ENCODE data around the gene KRT79. TPM values are rescaled to one million over a fixed set of nuclear protein-coding genes. Genes with fewer than 3 reads are reported as not detected.
A peak's percentile ranks its signal among the peaks of the same experiment; 100 is the strongest.

Gene KRT79
- total RNA-seq, 6 donors from 2014 or later: 0.30 to 8.9 (median 1.3) TPM; not detected in 2

DNA sequence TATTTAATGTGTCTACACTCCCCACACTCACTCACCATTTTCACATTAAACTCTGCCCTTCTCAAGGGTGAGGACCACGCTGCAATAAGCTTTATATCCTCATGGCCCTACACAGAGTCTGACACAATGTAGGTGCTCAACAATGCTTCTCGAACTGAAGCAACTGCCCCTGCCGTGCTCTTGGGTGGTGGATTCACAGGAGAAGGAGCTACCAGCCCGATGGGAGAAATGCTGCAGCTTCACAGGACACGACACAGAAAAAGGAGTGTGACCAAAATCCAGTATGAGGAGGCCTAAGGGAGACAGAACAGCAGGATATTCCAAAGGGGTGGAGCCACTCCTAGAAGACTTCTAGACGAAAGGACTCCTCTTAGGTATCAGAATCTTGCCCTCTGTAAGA, 31.7 kb downstream of the KRT79 start:
- H3K4me1 ChIP-seq: peaks cover 6 to 21% (median 16%) of the 10 kb centered on the region in 4 donors
- ATAC-seq (ENCODE audit: low FRiP score in 2 of 2) (no peak), DNase-seq (no peak)
- 72 to 87% methylated on average over 6 of the region's 6 CpGs for WGBS, 2 donors
- TF ChIP-seq POLR2A (IDR thresholded peaks at IDR 0.05) (no peak), EP300 (IDR thresholded peaks at IDR 0.05) (no peak), POLR2AphosphoS5 (IDR thresholded peaks at IDR 0.05) (no peak)
- TF ChIP-seq, protein P1, sequence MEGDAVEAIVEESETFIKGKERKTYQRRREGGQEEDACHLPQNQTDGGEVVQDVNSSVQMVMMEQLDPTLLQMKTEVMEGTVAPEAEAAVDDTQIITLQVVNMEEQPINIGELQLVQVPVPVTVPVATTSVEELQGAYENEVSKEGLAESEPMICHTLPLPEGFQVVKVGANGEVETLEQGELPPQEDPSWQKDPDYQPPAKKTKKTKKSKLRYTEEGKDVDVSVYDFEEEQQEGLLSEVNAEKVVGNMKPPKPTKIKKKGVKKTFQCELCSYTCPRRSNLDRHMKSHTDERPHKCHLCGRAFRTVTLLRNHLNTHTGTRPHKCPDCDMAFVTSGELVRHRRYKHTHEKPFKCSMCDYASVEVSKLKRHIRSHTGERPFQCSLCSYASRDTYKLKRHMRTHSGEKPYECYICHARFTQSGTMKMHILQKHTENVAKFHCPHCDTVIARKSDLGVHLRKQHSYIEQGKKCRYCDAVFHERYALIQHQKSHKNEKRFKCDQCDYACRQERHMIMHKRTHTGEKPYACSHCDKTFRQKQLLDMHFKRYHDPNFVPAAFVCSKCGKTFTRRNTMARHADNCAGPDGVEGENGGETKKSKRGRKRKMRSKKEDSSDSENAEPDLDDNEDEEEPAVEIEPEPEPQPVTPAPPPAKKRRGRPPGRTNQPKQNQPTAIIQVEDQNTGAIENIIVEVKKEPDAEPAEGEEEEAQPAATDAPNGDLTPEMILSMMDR (IDR thresholded peaks at IDR 0.05): no peak
- no peaks in the 10 kb centered on the region for H3K27me3 ChIP-seq
- no peaks in the 10 kb centered on the region for H3K9me3 ChIP-seq
- no peaks in the 10 kb centered on the region for H3K36me3 ChIP-seq
- no peak overlapping the region for H3K27ac ChIP-seq
- H3K4me3 ChIP-seq: no peak overlapping the region

GRCh38 chr12:52801773-52802172, 32.3 kb downstream of the KRT79 start:
- Histone ChIP-seq H3K27ac (no peak overlapping the region), H3K27me3 (no peaks in the 10 kb centered on the region), H3K4me3 (no peak overlapping the region), H3K9me3 (no peaks in the 10 kb centered on the region), H3K4me1 (peaks cover 6 to 21% (median 16%) of the 10 kb centered on the region in 4 donors), H3K36me3 (no peaks in the 10 kb centered on the region)
- 59 to 76% methylated on average over 3 of the region's 3 CpGs for WGBS, 2 donors
- TF ChIP-seq POLR2AphosphoS5 (IDR thresholded peaks at IDR 0.05) (no peak), POLR2A (IDR thresholded peaks at IDR 0.05) (no peak), EP300 (IDR thresholded peaks at IDR 0.05) (no peak)
- TF ChIP-seq, protein P1 (IDR thresholded peaks at IDR 0.05): no peak
- DNase-seq (no peak), ATAC-seq (ENCODE audit: low FRiP score in 2 of 2) (no peak)

DNA sequence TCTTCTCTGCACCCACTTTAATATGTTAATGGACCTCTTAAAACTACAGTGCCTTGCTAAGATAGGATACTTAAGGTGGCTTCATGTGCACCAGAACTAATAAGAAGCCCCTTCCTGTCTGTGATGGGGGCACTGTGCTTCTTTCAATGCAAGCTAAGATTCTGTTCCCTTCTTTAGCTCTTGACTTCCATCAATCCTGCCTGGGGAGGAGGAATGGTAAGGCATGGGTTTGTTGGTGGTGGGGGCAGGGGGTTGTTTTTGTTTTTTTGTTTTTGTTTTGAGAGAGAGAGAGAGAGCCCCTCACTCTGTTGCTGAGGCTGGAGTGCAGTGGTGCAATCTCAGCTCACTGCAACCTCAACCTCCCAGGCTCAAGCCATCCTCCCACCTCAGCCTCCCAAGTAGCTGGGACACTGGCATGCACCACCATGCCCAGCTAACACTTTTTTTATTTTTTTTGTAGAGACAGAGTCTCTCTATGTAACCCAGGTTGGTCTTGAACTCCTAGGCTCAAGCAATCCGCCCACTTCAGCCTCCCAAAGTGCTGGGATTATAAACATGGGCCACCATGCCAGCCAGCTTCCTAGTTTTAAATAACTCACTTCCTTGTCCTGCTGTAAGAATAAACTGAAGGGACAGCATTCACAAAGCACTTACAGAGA, 33.7 kb downstream of the KRT79 start:
- Histone ChIP-seq H3K27ac (peak overlapping the region in 2 of 4 donors; percentile 15 to 53), H3K4me1 (peaks cover 6 to 21% (median 16%) of the 10 kb centered on the region in 4 donors), H3K9me3 (no peaks in the 10 kb centered on the region), H3K36me3 (no peaks in the 10 kb centered on the region), H3K27me3 (no peaks in the 10 kb centered on the region), H3K4me3 (no peak overlapping the region)
- no peak for ATAC-seq (ENCODE audit: low FRiP score in 2 of 2)
- 21 to 35% methylated on average over 1 of the region's 1 CpG for WGBS, 2 donors
- DNase-seq: peak in 1 of 2 donors; percentile 32
- TF ChIP-seq POLR2AphosphoS5 (IDR thresholded peaks at IDR 0.05) (no peak), POLR2A (IDR thresholded peaks at IDR 0.05) (no peak)

DNA sequence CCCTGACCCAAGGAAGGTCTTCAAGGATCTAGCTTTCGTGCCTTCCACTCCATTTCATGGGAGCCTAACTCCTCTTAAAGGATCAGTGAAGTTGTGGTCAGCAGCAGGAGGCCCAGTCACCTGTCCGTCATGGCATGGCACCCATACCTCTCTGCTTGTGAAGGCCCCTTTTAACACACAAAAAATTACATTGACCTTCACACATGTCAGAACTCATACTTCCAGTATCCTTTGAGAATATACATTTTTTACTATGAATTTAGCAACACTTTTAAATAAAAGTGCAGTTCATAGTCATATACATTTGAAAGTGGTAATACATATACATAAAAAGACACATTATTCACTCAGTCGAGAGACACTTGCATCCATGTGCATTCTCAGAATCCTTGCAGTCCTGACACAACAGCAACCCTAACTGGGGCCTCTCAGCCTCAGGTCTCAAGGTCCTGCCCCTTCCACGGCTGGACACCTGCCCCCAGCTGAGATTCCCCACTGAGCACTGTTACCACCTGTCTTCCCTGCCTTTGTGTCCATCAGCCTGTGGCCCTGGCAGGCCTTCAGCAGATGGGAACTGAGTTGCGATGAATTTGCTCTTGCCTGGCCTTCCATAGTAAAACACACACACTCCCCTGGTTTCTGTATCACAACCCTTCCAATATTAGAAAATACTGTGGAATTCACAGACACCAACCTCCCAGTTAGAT, 34.5 kb downstream of the KRT79 start:
- 64 to 87% methylated on average over 5 of the region's 5 CpGs for WGBS, 2 donors
- Histone ChIP-seq H3K27ac (no peak overlapping the region), H3K27me3 (no peaks in the 10 kb centered on the region), H3K4me3 (no peak overlapping the region), H3K36me3 (no peaks in the 10 kb centered on the region), H3K4me1 (peaks cover 6 to 21% (median 16%) of the 10 kb centered on the region in 4 donors), H3K9me3 (no peaks in the 10 kb centered on the region)
- ATAC-seq (ENCODE audit: low FRiP score in 2 of 2) (no peak), DNase-seq (no peak)
- TF ChIP-seq POLR2AphosphoS5 (IDR thresholded peaks at IDR 0.05) (no peak), POLR2A (IDR thresholded peaks at IDR 0.05) (no peak), EP300 (IDR thresholded peaks at IDR 0.05) (no peak)
- TF ChIP-seq, protein P1 (IDR thresholded peaks at IDR 0.05): no peak

DNA sequence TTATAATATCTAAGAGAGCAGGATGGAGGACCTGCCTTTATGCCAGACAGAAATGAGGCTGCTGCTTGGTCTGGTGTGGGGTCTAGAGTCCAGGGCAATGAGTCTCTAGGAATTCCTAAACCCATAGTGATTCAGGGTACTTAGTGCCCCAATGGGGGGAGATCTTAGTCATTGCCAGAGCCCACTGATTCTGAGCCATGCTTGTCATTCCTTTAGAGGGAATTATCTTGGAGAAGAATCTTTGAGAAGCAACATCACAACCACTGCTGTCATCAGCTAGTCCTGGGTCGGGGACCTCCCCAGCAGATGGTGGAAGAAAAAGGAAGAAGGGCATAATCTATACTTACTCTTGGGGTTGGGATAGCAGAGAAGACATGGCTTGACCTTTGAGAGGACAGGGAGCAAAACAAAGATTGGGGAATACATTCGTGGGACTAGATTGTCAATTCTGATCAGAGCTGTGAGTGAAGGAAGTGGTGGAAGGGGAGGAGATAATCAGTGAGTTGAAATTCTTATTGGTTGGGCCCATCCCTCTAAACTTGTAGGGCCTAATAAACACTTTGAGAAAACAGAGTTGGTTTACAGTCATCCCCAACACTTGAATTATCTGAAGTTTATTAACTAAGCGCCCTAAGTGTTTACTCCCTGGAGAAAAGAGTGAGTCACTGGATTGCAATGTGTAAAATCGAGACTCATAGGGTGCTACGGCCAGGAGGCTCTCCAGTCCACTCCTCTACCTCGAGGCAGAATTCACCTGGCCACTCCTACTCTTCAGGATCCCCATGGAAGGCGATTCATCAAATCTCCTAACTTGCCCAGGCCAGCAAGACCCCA, 35.2 kb downstream of the KRT79 start:
- H3K27ac ChIP-seq: no peak overlapping the region
- peaks cover 6 to 21% (median 16%) of the 10 kb centered on the region in 4 donors for H3K4me1 ChIP-seq
- H3K9me3 ChIP-seq: no peaks in the 10 kb centered on the region
- DNase-seq (peak in 1 of 2 donors; percentile 42), ATAC-seq (ENCODE audit: low FRiP score in 2 of 2) (peak in 1 of 2 donors; percentile 83)
- no peak overlapping the region for H3K4me3 ChIP-seq
- H3K27me3 ChIP-seq: no peaks in the 10 kb centered on the region
- TF ChIP-seq EP300 (IDR thresholded peaks at IDR 0.05): no peak
- H3K36me3 ChIP-seq: no peaks in the 10 kb centered on the region
- WGBS, 2 donors: 53 to 54% methylated on average over 7 of the region's 7 CpGs
